ENCODE measurements around the gene PTGDR.

- no peak for TF ChIP-seq CTCF (IDR thresholded peaks at IDR 0.05)
- no peak for TF ChIP-seq POLR2A (IDR thresholded peaks at IDR 0.05)
These were observed 26.9 kb upstream of the PTGDR start for GRCh38 chr14:52240623-52241022.

Measured in heart left ventricle (tissue), 13 donors.